GM12878 (cell line): ENCODE data around the gene UNC13A.
"Not testable (repeated sequence)": the region's sequence is repeated elsewhere in the genome, so short reads cannot be mapped to it uniquely, and the experiment has no call there.

ENCODE experiments used
- MLLT1 ChIP-seq: fragments of 450-650 bp; IDR thresholded peaks from 2 replicates; pipeline ENCODE4 v1.6.1; 2016; ENCODE audit warnings: mild to moderate bottlenecking
- POLR2A ChIP-seq: IDR thresholded peaks from 2 replicates; pipeline ENCODE4 v1.6.1; 2011; ENCODE audit warnings: low read depth, mild to moderate bottlenecking, low read length
- RAD21 ChIP-seq: IDR thresholded peaks from 2 replicates; pipeline ENCODE4 v1.6.1; 2011; ENCODE audit warnings: mild to moderate bottlenecking, low read depth, low read length, moderate library complexity; ENCODE audit not compliant: insufficient read depth
- SMC3 ChIP-seq: IDR thresholded peaks from 2 replicates; pipeline ENCODE4 v1.6.1; 2011; ENCODE audit warnings: low read length, improper control_type of control experiment, borderline replicate concordance
- SP1 ChIP-seq: IDR thresholded peaks from one replicate; pipeline ENCODE4 v1.6.1; 2011; ENCODE audit warnings: low read depth, low read length
- TARDBP ChIP-seq: IDR thresholded peaks from 2 replicates; pipeline ENCODE4 v1.6.1; 2016; ENCODE audit warnings: borderline replicate concordance
- USF2 ChIP-seq: IDR thresholded peaks from 2 replicates; pipeline ENCODE4 v1.6.1; 2011; ENCODE audit warnings: low read depth, low read length, improper control_type of control experiment, borderline replicate concordance
- YY1 ChIP-seq: IDR thresholded peaks from 2 replicates; pipeline ENCODE4 v1.6.1; 2011; ENCODE audit warnings: low read depth, mild to moderate bottlenecking, low read length
- ZBTB33 ChIP-seq: fragments of 450-650 bp; IDR thresholded peaks from 2 replicates; pipeline ENCODE4 v1.6.1; 2017; ENCODE audit warnings: mild to moderate bottlenecking
- TF ChIP-seq, protein P1 (sequence below), 3 experiments: IDR thresholded peaks in 2 of 3; conservative IDR thresholded peaks in 1 of 3; 2 replicates each; pipeline ENCODE4 v1.5.1; 2011; ENCODE audit warnings: low read depth in 3 of 3, low read length in 3 of 3, mild to moderate bottlenecking in 3 of 3, control low read depth in 2 of 3, moderate library complexity in 2 of 3, inconsistent platforms in 1 of 3, mixed read lengths in 1 of 3; ENCODE audit not compliant: control insufficient read depth in 2 of 3, insufficient read depth in 1 of 3; ENCODE audit errors: extremely low read depth in 1 of 3
- TF ChIP-seq, protein P2 (sequence below): IDR thresholded peaks from 2 replicates; pipeline ENCODE4 v1.6.1; 2011; ENCODE audit warnings: mild to moderate bottlenecking, low read depth, low read length, moderate library complexity; ENCODE audit not compliant: insufficient replicate concordance

DNA sequence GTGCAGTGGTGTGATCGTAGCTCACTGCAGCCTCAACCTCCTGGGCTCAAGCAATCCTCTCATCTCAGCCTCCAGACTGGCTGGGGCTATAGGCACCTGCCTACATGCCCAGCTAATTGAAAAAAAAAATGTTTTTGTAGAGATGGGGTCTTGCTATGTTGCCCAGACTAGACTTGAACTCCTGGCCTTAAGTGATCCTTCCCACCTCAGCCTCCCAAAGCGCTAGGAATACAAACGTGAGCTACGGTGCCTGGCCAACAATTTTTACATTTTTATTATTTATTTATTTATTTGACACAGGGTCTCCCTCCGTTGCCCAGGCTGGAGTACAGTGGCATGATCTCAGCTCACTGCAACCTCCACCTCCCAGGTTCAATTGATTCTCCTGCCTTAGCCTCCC lies 117.9 kb downstream of the UNC13A start:
- not testable (repeated sequence) for TF ChIP-seq MLLT1, POLR2A, ZBTB33, YY1, SMC3, SP1, USF2, RAD21, TARDBP
- TF ChIP-seq, protein P1, sequence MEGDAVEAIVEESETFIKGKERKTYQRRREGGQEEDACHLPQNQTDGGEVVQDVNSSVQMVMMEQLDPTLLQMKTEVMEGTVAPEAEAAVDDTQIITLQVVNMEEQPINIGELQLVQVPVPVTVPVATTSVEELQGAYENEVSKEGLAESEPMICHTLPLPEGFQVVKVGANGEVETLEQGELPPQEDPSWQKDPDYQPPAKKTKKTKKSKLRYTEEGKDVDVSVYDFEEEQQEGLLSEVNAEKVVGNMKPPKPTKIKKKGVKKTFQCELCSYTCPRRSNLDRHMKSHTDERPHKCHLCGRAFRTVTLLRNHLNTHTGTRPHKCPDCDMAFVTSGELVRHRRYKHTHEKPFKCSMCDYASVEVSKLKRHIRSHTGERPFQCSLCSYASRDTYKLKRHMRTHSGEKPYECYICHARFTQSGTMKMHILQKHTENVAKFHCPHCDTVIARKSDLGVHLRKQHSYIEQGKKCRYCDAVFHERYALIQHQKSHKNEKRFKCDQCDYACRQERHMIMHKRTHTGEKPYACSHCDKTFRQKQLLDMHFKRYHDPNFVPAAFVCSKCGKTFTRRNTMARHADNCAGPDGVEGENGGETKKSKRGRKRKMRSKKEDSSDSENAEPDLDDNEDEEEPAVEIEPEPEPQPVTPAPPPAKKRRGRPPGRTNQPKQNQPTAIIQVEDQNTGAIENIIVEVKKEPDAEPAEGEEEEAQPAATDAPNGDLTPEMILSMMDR (IDR thresholded peaks at IDR 0.05 in 2 of 3, conservative IDR thresholded peaks at IDR 0.05 in 1 of 3; ENCODE audit: control insufficient read depth in 2 of 3, extremely low read depth in 1 of 3, insufficient read depth in 1 of 3, low read depth in 3 of 3, low read length in 3 of 3): not testable (repeated sequence)
- TF ChIP-seq, protein P2, sequence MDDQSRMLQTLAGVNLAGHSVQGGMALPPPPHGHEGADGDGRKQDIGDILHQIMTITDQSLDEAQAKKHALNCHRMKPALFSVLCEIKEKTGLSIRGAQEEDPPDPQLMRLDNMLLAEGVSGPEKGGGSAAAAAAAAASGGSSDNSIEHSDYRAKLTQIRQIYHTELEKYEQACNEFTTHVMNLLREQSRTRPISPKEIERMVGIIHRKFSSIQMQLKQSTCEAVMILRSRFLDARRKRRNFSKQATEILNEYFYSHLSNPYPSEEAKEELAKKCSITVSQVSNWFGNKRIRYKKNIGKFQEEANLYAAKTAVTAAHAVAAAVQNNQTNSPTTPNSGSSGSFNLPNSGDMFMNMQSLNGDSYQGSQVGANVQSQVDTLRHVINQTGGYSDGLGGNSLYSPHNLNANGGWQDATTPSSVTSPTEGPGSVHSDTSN: not testable (repeated sequence)
